Measurements from ENCODE around the gene CYTH4. TPM values are rescaled to one million over a fixed set of nuclear protein-coding genes. Genes with fewer than 3 reads are reported as not detected.

CYTH4 gene
- total RNA-seq, 1 donor from 2014 or later: not detected

- Mint-ChIP-seq H3K36me3 (ENCODE audit: low read depth) (no peaks in the 10 kb centered on the region), H3K9me3 (ENCODE audit: low read depth) (no peaks in the 10 kb centered on the region), H3K27me3 (ENCODE audit: low read depth) (peaks cover 17% of the 10 kb centered on the region), H3K27ac (ENCODE audit: unreplicated experiment) (no peak overlapping the region), H3K4me1 (ENCODE audit: low read depth) (peaks cover 4% of the 10 kb centered on the region), H3K4me3 (ENCODE audit: unreplicated experiment) (no peak overlapping the region)
- no peak for TF ChIP-seq CTCF (IDR thresholded peaks at IDR 0.05)
- no peak for DNase-seq (ENCODE audit: low spot score)
Measured at GRCh38 chr22:37349043-37349814, 66.9 kb downstream of the CYTH4 start.

DNA sequence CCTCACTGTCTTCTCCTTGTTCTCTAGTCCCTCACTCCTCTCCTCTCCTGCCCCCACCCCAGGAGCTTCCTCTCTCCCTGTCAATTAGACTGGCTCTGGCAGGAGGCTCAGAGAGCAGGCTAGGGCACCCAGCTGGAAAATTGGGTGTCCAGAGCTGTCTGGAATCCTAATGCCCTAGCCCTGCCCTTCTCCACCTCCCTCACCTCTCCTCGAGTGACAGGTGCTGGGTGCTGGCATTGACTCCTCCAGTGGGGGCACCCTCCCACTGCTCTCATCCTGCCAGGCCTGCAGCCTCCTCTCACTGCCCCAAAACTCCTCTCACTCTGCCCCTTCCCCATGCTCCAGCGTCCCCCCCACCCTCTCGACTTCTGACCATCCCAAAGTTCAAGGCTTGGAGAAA is 68.9 kb downstream of the CYTH4 start:
- no peaks in the 10 kb centered on the region for H3K9me3 Mint-ChIP-seq (ENCODE audit: low read depth)
- H3K4me1 Mint-ChIP-seq (ENCODE audit: low read depth): no peaks in the 10 kb centered on the region
- no peaks in the 10 kb centered on the region for H3K36me3 Mint-ChIP-seq (ENCODE audit: low read depth)
- DNase-seq (ENCODE audit: low spot score): no peak
- peaks cover 23% of the 10 kb centered on the region for H3K27me3 Mint-ChIP-seq (ENCODE audit: low read depth)
- no peak for TF ChIP-seq CTCF (IDR thresholded peaks at IDR 0.05)
- H3K4me3 Mint-ChIP-seq (ENCODE audit: unreplicated experiment): no peak overlapping the region
- no peak overlapping the region for H3K27ac Mint-ChIP-seq (ENCODE audit: unreplicated experiment)

DNA sequence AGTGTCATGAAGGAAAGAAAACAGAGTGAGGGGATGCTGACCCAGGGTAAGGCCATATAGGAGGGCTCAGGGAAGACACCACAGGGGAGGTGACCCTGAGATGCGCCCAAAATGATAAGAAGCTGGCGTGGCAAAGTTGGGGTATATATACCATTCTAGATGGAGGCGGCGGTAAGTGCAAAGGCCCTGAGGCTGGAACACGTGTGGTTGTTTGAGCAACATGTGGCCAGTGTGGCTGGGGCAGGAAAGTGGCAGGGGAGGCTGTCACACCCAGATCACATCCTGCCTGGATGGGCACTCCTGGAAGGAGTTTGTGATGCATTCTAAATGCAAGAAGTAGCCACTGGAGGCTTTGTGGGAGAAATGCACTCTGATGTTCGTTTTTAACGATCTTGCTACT is 70.2 kb downstream of the CYTH4 start:
- DNase-seq (ENCODE audit: low spot score): no peak
- Mint-ChIP-seq H3K36me3 (ENCODE audit: low read depth) (no peaks in the 10 kb centered on the region), H3K27ac (ENCODE audit: unreplicated experiment) (no peak overlapping the region), H3K4me1 (ENCODE audit: low read depth) (no peaks in the 10 kb centered on the region), H3K4me3 (ENCODE audit: unreplicated experiment) (no peak overlapping the region), H3K9me3 (ENCODE audit: low read depth) (no peaks in the 10 kb centered on the region), H3K27me3 (ENCODE audit: low read depth) (peaks cover 23% of the 10 kb centered on the region)
- no peak for TF ChIP-seq CTCF (IDR thresholded peaks at IDR 0.05)

- DNase-seq (ENCODE audit: low spot score): no peak
- H3K4me3 Mint-ChIP-seq (ENCODE audit: unreplicated experiment): no peak overlapping the region
- no peak overlapping the region for H3K27ac Mint-ChIP-seq (ENCODE audit: unreplicated experiment)
- peaks cover 23% of the 10 kb centered on the region for H3K27me3 Mint-ChIP-seq (ENCODE audit: low read depth)
- TF ChIP-seq CTCF (IDR thresholded peaks at IDR 0.05): no peak
- H3K36me3 Mint-ChIP-seq (ENCODE audit: low read depth): no peaks in the 10 kb centered on the region
- H3K9me3 Mint-ChIP-seq (ENCODE audit: low read depth): no peaks in the 10 kb centered on the region
- H3K4me1 Mint-ChIP-seq (ENCODE audit: low read depth): peaks cover under 1% of the 10 kb centered on the region
Measured at GRCh38 chr22:37353839-37354238, 71.5 kb downstream of the CYTH4 start.

DNA sequence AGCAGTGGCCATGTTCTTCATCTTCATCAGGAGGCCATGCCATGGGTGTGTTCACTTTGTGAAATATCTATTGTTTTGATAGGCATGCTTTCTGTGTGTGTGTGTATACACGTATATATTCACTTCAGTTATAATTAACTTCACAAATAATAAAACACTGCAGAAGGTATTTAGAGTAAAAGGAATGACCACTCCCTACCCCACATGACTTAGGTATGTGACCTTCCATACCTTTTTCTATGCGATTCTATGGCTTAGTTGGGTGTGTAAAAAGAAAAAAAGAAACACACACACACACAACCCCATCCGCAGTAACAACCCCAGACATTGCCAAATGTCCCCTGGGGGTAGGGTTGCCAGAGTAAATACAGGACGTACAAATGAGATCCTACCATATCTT is 72.0 kb downstream of the CYTH4 start:
- Mint-ChIP-seq H3K9me3 (ENCODE audit: low read depth) (no peaks in the 10 kb centered on the region), H3K27ac (ENCODE audit: unreplicated experiment) (no peak overlapping the region), H3K27me3 (ENCODE audit: low read depth) (peaks cover 23% of the 10 kb centered on the region), H3K36me3 (ENCODE audit: low read depth) (no peaks in the 10 kb centered on the region), H3K4me1 (ENCODE audit: low read depth) (peaks cover 3% of the 10 kb centered on the region), H3K4me3 (ENCODE audit: unreplicated experiment) (no peak overlapping the region)
- TF ChIP-seq CTCF (IDR thresholded peaks at IDR 0.05): no peak
- DNase-seq (ENCODE audit: low spot score): no peak
